ENCODE measurements around the gene SLC43A1. TPM values are rescaled to one million over a fixed set of nuclear protein-coding genes. Genes with fewer than 3 reads are reported as not detected.

The SLC43A1 gene
- total and polyA plus RNA-seq, 4 experiments from 2014 or later, result 14.8 to 21.7 (median 18.6) TPM

- Histone ChIP-seq H3K4me1 (ENCODE audit: insufficient read depth, low read length) (no peaks in the 10 kb centered on the region), H3K27me3 (ENCODE audit: insufficient read depth, low read length) (no peaks in the 10 kb centered on the region), H3K4me3 (ENCODE audit: low read length in 2 of 2) (no peak overlapping the region), H3K27ac (ENCODE audit: low read depth, low read length) (no peak overlapping the region), H3K36me3 (ENCODE audit: insufficient read depth, low read length) (peaks cover 4% of the 10 kb centered on the region), H3K9me3 (ENCODE audit: control insufficient read depth in 1 of 2, low read length in 2 of 2) (no peaks in the 10 kb centered on the region)
- Mint-ChIP-seq H3K27ac (peak overlapping the region in 1 of 7 donors; percentile 23), H3K27me3 (no peaks in the 10 kb centered on the region), H3K4me3 (peak overlapping the region in 1 of 8 donors; percentile 0), H3K4me1 (peaks cover 0 to 3% (median 0%) of the 10 kb centered on the region in 4 donors), H3K9me3 (no peaks in the 10 kb centered on the region), H3K36me3 (peaks cover 19 to 27% of the 10 kb centered on the region in 2 donors)
- intact Hi-C loops (cut with micrococcal nuclease), result no loop called here
- ChIA-PET POLR2A (ENCODE audit: partially characterized antibody) (no interaction called here), CTCF (ENCODE audit: partially characterized antibody) (interaction anchor here (2.4 to 27.6 kb wide), 2 partner anchors 25 to 68 kb away, joined by 8 to 848 read pairs; partner anchors contain the start of genes SLC43A1, SMTNL1, TIMM10 and UBE2L6)
- DNase-seq, result no peak
These were observed 15.0 kb downstream of the SLC43A1 start for GRCh38 chr11:57500515-57500914.

- DNase-seq, result no peak
- H3K27me3 Mint-ChIP-seq, result no peaks in the 10 kb centered on the region
- Histone ChIP-seq H3K27ac (ENCODE audit: low read depth, low read length) (no peak overlapping the region), H3K4me3 (ENCODE audit: low read length in 2 of 2) (no peak overlapping the region), H3K4me1 (ENCODE audit: insufficient read depth, low read length) (no peaks in the 10 kb centered on the region), H3K36me3 (ENCODE audit: insufficient read depth, low read length) (peaks cover 4% of the 10 kb centered on the region), H3K27me3 (ENCODE audit: insufficient read depth, low read length) (no peaks in the 10 kb centered on the region), H3K9me3 (ENCODE audit: control insufficient read depth in 1 of 2, low read length in 2 of 2) (no peaks in the 10 kb centered on the region)
- peak overlapping the region in 1 of 7 donors; percentile 18 for H3K27ac Mint-ChIP-seq
- ChIA-PET POLR2A (ENCODE audit: partially characterized antibody) (no interaction called here), CTCF (ENCODE audit: partially characterized antibody) (interaction anchor here (27.6 kb wide), 1 partner anchor 25 kb away, joined by 848 read pairs; the partner anchor contains the start of genes SLC43A1, SMTNL1 and TIMM10)
- no peak overlapping the region for H3K4me3 Mint-ChIP-seq
- H3K4me1 Mint-ChIP-seq, result peaks cover 0 to 3% (median 0%) of the 10 kb centered on the region in 4 donors
- intact Hi-C loops (cut with micrococcal nuclease), result no loop called here
- H3K9me3 Mint-ChIP-seq, result no peaks in the 10 kb centered on the region
- H3K36me3 Mint-ChIP-seq, result peaks cover 19 to 25% of the 10 kb centered on the region in 2 donors
These were observed 15.5 kb downstream of the SLC43A1 start for GRCh38 chr11:57499983-57500461.

GRCh38 chr11:57499413-57499982, 16.0 kb downstream of the SLC43A1 start:
- CTCF ChIA-PET (ENCODE audit: partially characterized antibody), result interaction anchor here (27.6 kb wide), 1 partner anchor 26 kb away, joined by 848 read pairs; the partner anchor contains the start of genes SLC43A1, SMTNL1 and TIMM10
- POLR2A ChIA-PET (ENCODE audit: partially characterized antibody), result no interaction called here
- Mint-ChIP-seq H3K36me3 (peaks cover 17 to 22% of the 10 kb centered on the region in 2 donors), H3K4me3 (no peak overlapping the region), H3K9me3 (no peaks in the 10 kb centered on the region), H3K27me3 (no peaks in the 10 kb centered on the region), H3K27ac (no peak overlapping the region), H3K4me1 (peaks cover 0 to 3% (median 0%) of the 10 kb centered on the region in 4 donors)
- DNase-seq, result no peak
- no peaks in the 10 kb centered on the region for H3K27me3 ChIP-seq (ENCODE audit: insufficient read depth, low read length)
- intact Hi-C loops (cut with micrococcal nuclease), result no loop called here
- H3K4me3 ChIP-seq (ENCODE audit: low read length in 2 of 2), result no peak overlapping the region
- H3K36me3 ChIP-seq (ENCODE audit: insufficient read depth, low read length), result peaks cover 4% of the 10 kb centered on the region
- no peaks in the 10 kb centered on the region for H3K4me1 ChIP-seq (ENCODE audit: insufficient read depth, low read length)
- H3K9me3 ChIP-seq (ENCODE audit: control insufficient read depth in 1 of 2, low read length in 2 of 2), result no peaks in the 10 kb centered on the region
- no peak overlapping the region for H3K27ac ChIP-seq (ENCODE audit: low read depth, low read length)

GRCh38 chr11:57498540-57498939, 17.0 kb downstream of the SLC43A1 start:
- ChIA-PET CTCF (ENCODE audit: partially characterized antibody) (interaction anchor here (1.3 to 27.6 kb wide), 2 partner anchors 27 to 39 kb away, joined by 3 to 848 read pairs; partner anchors contain the start of genes RTN4RL2, SLC43A1, SMTNL1 and TIMM10), POLR2A (ENCODE audit: partially characterized antibody) (no interaction called here)
- Mint-ChIP-seq H3K4me1 (peaks cover 0 to 3% (median 0%) of the 10 kb centered on the region in 4 donors), H3K9me3 (no peaks in the 10 kb centered on the region), H3K27me3 (no peaks in the 10 kb centered on the region), H3K27ac (no peak overlapping the region), H3K4me3 (no peak overlapping the region), H3K36me3 (peaks cover 19 to 23% of the 10 kb centered on the region in 2 donors)
- no peak for DNase-seq
- H3K9me3 ChIP-seq (ENCODE audit: control insufficient read depth in 1 of 2, low read length in 2 of 2), result no peaks in the 10 kb centered on the region
- no peak overlapping the region for H3K27ac ChIP-seq (ENCODE audit: low read depth, low read length)
- H3K4me3 ChIP-seq (ENCODE audit: low read length in 2 of 2), result no peak overlapping the region
- H3K36me3 ChIP-seq (ENCODE audit: insufficient read depth, low read length), result peaks cover 4% of the 10 kb centered on the region
- no peaks in the 10 kb centered on the region for H3K27me3 ChIP-seq (ENCODE audit: insufficient read depth, low read length)
- H3K4me1 ChIP-seq (ENCODE audit: insufficient read depth, low read length), result no peaks in the 10 kb centered on the region
- intact Hi-C loops (cut with micrococcal nuclease), result no loop called here

- Histone ChIP-seq H3K4me3 (ENCODE audit: low read length in 2 of 2) (no peak overlapping the region), H3K36me3 (ENCODE audit: insufficient read depth, low read length) (peaks cover 4% of the 10 kb centered on the region), H3K9me3 (ENCODE audit: control insufficient read depth in 1 of 2, low read length in 2 of 2) (no peaks in the 10 kb centered on the region), H3K27me3 (ENCODE audit: insufficient read depth, low read length) (no peaks in the 10 kb centered on the region), H3K27ac (ENCODE audit: low read depth, low read length) (no peak overlapping the region), H3K4me1 (ENCODE audit: insufficient read depth, low read length) (no peaks in the 10 kb centered on the region)
- H3K27me3 Mint-ChIP-seq, result no peaks in the 10 kb centered on the region
- peak overlapping the region in 1 of 7 donors; percentile 68 for H3K27ac Mint-ChIP-seq
- DNase-seq, result no peak
- H3K9me3 Mint-ChIP-seq, result no peaks in the 10 kb centered on the region
- intact Hi-C loops (cut with micrococcal nuclease), result no loop called here
- H3K36me3 Mint-ChIP-seq, result peaks cover 19 to 21% of the 10 kb centered on the region in 2 donors
- ChIA-PET POLR2A (ENCODE audit: partially characterized antibody) (no interaction called here), CTCF (ENCODE audit: partially characterized antibody) (interaction anchor here (1.2 to 27.6 kb wide), 3 partner anchors 14 to 38 kb away, joined by 3 to 848 read pairs (median 3); partner anchors contain the start of genes RTN4RL2, SLC43A1, SMTNL1 and TIMM10)
- peaks cover 0 to 3% (median 0%) of the 10 kb centered on the region in 4 donors for H3K4me1 Mint-ChIP-seq
- H3K4me3 Mint-ChIP-seq, result peak overlapping the region in 1 of 8 donors; percentile 13
These were observed 17.9 kb downstream of the SLC43A1 start for GRCh38 chr11:57497303-57498247.

GRCh38 chr11:57496109-57496820, 19.2 kb downstream of the SLC43A1 start:
- H3K27ac Mint-ChIP-seq, result no peak overlapping the region
- H3K27me3 Mint-ChIP-seq, result no peaks in the 10 kb centered on the region

More at GRCh38 chr11:57496109-57496820, 19.2 kb downstream of the SLC43A1 start:
- CTCF ChIA-PET (ENCODE audit: partially characterized antibody), result interaction anchor here (0.6 to 27.6 kb wide), 5 partner anchors 12 to 147 kb away, joined by 3 to 848 read pairs (median 5); partner anchors contain the start of genes SLC43A1, SMTNL1 and TIMM10
- Mint-ChIP-seq H3K4me3 (no peak overlapping the region), H3K4me1 (peaks cover 0 to 3% (median 0%) of the 10 kb centered on the region in 4 donors), H3K9me3 (no peaks in the 10 kb centered on the region), H3K36me3 (peaks cover 19 to 23% of the 10 kb centered on the region in 2 donors)
- Histone ChIP-seq H3K27ac (ENCODE audit: low read depth, low read length) (no peak overlapping the region), H3K36me3 (ENCODE audit: insufficient read depth, low read length) (peaks cover 4% of the 10 kb centered on the region), H3K27me3 (ENCODE audit: insufficient read depth, low read length) (no peaks in the 10 kb centered on the region), H3K4me3 (ENCODE audit: low read length in 2 of 2) (no peak overlapping the region), H3K4me1 (ENCODE audit: insufficient read depth, low read length) (no peaks in the 10 kb centered on the region), H3K9me3 (ENCODE audit: control insufficient read depth in 1 of 2, low read length in 2 of 2) (no peaks in the 10 kb centered on the region)
- intact Hi-C loops (cut with micrococcal nuclease), result no loop called here
- POLR2A ChIA-PET (ENCODE audit: partially characterized antibody), result no interaction called here
- DNase-seq, result no peak
